Stimulated activated CD4-positive, alpha-beta T cell treated with anti-CD3 and anti-CD28 coated beads, Interleukin-4, amount 100 ng/mL, for 1 hour (primary cell): ENCODE results near the gene UPF3B.
"Not testable (repeated sequence)": the region's sequence is repeated elsewhere in the genome, so short reads cannot be mapped to it uniquely, and the experiment has no call there.

Experiments used
- DNase-seq: peaks from one replicate; pipeline ENCODE4 v3.0.0-alpha.2; 2020

UPF3B gene

DNA sequence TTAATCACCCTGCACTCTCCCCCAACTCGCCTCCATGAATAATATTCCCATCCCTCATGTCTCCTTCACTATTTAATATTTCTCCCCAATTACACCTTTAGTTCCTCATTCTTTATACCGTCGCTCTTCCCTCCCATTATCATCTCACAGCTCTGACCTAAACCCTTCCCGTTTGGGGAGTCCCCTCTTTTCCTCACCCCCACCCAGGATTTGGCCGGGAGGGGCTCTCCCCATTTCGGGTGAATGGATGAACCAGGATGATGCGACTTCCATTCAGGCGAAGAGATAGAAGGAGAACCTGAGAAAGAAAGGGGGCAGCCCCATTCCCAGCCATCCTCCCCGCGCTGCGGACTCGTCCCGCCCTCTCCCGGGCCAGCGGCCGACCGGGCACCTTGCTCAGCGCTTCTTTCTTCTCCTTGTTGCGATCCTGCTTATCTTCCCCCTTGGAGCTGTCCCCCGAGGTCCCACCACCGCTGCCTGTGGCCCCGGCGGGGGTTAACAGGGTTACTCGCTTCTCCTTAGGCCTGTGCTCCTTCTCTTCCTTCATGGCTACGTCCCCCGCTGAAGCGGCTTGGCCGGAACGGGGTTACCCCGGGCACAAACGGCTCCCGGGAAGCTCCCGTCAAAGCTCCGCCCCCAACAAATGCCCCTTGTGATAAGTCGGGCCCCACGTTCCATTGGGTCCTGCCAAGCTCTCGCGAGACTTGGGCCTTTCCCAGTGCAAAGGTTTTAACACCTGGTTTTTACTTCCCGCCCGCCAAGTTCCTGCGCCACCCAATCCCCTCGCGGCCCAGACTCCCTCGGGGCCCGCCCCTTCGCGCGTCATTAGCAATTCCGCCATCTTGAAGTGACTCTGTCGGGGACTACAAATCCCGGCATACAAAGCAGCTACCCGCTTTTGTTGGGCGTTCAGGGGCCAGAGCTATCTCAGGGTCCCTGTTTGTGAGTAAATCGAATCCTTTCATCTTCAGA, at the start of gene UPF3B:
TSS of gene UPF3B (minus strand) at position 582 of the 972 bp plus-strand sequence. CDS start at position 547, 35 bp downstream.
- DNase-seq = peak; percentile 89

- DNase-seq = no peak
Measured at GRCh38 chrX:119900976-119901375, 48.2 kb upstream of the UPF3B start.

GRCh38 chrX:119899125-119899524, 46.4 kb upstream of the UPF3B start:
- no peak for DNase-seq

GRCh38 chrX:119895843-119896326, 43.1 kb upstream of the UPF3B start, which contains the start of gene AKAP14:
AKAP14 (plus strand) TSS chrX:119895893; CDS start chrX:119903224, 7,331 bp downstream.
- DNase-seq = no peak

DNA sequence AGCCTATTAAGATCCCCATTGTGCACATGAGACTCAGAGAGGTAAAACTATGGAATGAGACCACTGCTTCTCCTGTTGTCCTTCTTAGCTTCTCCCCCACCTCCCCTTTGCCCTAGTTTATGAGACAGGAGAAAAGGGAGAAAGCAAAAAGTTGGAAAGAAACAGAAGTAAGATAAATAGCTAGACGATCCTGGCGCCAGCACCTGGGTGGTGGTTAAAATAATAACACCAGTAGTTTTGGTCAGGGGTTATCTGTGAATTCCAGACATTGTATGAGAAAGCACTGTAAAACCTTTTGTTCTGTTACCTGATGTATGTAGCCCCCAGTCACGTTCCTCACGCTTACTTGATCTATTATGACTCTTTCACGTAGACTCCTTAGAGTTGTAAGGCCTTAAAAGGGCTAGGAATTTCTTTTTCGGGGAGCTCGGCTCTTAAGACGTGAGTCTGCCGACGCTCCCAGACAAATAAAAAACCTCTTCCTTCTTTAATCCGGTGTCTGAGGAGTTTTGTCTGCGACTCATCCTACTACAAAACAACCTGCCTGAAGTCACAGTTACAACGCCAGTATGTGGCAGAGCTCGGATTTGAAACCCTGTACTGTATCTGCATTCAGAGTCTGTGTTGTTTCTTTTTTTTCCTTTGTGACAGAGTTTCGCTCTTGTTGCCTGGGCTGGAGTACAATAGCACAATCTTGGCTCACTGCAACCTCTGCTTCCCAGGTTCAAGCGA, 39.4 kb upstream of the UPF3B start:
- DNase-seq = not testable (repeated sequence)

- not testable (repeated sequence) for DNase-seq
Measured at GRCh38 chrX:119890626-119891025, 37.9 kb upstream of the UPF3B start.

- DNase-seq = peak; percentile 53
Measured at GRCh38 chrX:119887721-119888425, 35.1 kb upstream of the UPF3B start.

- DNase-seq = no peak
Measured at GRCh38 chrX:119885554-119886428, 33.0 kb upstream of the UPF3B start.

GRCh38 chrX:119880552-119881437, 28.0 kb upstream of the UPF3B start:
- no peak for DNase-seq

DNA sequence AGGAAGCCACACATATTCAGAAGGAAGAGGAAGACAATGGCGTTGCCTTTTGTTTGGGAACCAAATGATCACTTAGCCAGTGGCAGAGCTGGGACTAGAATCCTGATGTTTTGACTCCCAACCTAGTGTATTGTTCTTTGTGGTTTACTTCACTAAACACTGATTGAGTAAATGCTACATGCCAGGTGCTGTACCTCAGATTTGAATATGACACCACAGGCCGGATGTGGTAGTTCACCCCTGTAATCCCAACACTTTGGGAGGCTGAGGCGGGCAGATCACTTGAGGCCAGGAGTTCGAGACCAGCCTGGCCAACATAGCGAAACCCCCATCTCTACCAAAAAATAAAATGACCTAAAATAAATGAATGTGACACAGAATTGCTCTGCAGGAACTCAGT, 27.3 kb upstream of the UPF3B start:
- DNase-seq = no peak

DNA sequence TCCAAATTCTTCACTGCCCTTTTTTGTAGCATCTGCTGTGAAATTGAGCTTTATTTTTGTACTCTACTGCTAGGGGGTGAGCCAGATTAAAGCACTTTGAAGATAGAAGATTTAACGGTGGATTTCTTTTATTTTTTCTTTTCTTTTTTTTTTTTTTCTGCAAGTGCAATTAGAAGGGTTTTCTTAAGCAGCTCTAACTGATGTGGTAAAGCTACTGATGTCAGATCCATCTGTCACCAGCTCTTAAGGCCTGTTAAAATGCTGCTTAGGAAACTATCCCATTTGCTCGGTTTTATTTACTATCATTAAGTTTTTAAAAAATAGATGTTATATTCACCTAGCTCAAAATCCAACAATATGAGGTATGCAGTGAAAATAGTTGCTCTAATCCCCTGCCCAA, 26.0 kb upstream of the UPF3B start:
- DNase-seq = no peak

- DNase-seq = peak; percentile 80
Measured at GRCh38 chrX:119871599-119872395, 19.0 kb upstream of the UPF3B start, which contains the start of the genes NDUFA1 and RNF113A. NDUFA1 (plus strand) TSS chrX:119871832; CDS start chrX:119871912, 80 bp downstream. RNF113A (minus strand) TSS chrX:119871733; CDS start chrX:119871613, 120 bp downstream.

- DNase-seq = no peak
Measured at GRCh38 chrX:119871245-119871598, 18.5 kb upstream of the UPF3B start.

DNA sequence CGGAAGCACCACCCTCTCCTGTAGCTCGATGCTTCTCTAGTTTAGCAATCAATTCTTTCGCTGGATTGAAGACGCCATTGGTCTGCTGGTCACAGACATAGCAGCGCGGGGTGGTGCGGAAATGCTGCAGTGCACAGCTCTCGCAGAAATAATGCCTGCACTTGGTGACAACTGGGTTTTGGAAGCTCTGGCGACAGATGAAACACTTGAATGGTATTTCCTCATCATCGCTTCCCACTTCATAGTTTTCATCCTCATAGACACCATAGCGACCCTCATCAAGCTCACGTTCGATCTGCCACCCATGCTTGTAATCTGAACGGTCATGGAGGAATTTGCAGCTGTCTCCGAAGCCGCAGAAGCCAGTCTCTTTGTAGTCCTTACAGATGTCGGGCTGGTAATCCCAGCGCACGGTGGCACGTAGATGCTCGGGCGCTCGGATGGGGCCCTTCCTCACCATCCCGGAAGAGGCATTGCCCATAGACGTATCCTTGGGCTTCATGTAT, 17.9 kb upstream of the UPF3B start:
- peak; percentile 26 for DNase-seq

DNA sequence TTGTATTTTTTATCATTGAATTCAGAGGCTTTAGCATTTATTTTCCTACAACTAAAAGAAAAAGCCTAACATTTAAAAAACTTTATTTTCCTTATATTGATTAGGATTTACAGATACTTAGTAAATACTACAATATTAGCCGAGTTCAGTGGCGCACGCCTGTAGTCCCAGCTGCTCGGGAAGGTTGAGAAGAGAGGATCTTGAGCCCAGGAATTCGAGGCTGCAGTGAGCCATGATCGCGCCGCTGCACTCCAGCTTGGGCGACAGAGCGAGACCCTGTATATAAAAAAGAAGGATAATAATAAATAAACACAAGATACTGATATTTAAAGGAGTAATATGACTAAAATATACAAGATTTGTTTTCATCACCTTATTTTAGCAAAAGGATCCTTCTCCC, 681 bp upstream of the UPF3B start:
- DNase-seq = no peak

DNA sequence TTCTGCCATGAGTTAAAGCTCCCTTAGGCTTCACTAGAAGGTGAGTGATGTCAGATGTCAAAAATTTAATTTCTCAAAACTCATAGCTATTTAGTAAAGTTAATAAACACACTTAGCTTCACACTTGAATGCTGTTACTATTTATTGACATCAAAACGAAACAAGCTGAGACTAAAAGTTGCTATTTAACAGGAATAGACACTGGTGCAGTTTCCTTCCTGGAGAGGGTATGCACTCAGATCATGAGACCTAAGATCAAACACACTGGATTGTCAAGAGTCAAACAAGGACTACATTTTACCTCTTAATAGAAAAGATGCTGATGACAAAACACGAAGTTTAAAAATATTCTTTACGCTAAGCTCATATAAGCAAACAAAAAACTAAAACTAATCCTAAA, 18.9 kb downstream of the UPF3B start:
- no peak for DNase-seq

- DNase-seq = no peak
Measured at GRCh38 chrX:119828446-119828845, 24.3 kb downstream of the UPF3B start.

DNA sequence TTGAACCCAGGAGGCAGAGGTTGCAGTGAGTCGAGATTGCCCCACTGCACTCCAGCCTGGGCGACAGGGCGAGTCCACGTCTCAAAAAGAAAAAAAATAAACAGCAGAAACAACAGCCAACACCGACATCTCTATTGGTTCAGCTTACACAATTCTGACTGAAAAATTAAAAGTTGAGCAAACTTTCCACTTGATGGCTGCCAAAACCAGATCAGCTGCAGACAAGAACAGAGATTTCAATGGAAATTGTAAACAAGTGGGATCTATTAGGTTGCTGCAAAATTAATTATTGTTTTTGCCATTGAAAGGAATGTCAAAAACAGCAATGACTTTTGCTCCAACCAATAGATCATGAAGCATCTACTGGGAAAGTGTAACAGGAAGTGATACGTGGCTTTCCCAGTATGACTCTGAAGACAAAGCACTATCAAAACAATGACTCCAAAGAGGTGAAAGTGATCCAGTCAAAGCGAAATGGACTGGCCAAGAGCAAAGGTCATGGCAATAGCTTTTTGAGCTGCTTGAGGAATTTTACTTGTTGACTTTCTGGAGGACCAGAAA, 26.3 kb downstream of the UPF3B start:
- no peak for DNase-seq

GRCh38 chrX:119824221-119824620, 28.5 kb downstream of the UPF3B start:
- DNase-seq = not testable (repeated sequence)
